Sigmoid colon (tissue), 4 donors: Measurements from ENCODE around the gene KCNA1.

Source experiments
- CTCF ChIP-seq, 4 experiments: fragments of 450-650 bp in 3 of 4; fragments of 200-600 bp in 1 of 4; IDR thresholded peaks; one replicate each; pipeline ENCODE4 v1.5.1; 2016 to 2019; ENCODE audit warnings: antibody characterized with exemption in 4 of 4, mild to moderate bottlenecking in 3 of 4, moderate library complexity in 2 of 4
- EP300 ChIP-seq, 4 donors: sonication (generic); formaldehyde crosslinking; IDR thresholded peaks; one replicate each; pipeline ENCODE4 v1.6.1; 2017; ENCODE audit warnings: antibody characterized with exemption in 4 of 4
- POLR2A ChIP-seq, 2 donors: fragments of 450-650 bp; IDR thresholded peaks; one replicate each; pipeline ENCODE4 v1.6.1; 2016; ENCODE audit warnings: antibody characterized with exemption in 2 of 2, mild to moderate bottlenecking in 2 of 2, moderate library complexity in 2 of 2

GRCh38 chr12:4910502-4911315 lies 1.0 kb downstream of the KCNA1 start:
- TF ChIP-seq POLR2A (IDR thresholded peaks at IDR 0.05) (no peak), CTCF (IDR thresholded peaks at IDR 0.05) (no peak), EP300 (IDR thresholded peaks at IDR 0.05) (no peak)
